GDM1 (cell line): ENCODE data around the gene CDK6.
"Not testable (repeated sequence)": the region's sequence is repeated elsewhere in the genome, so short reads cannot be mapped to it uniquely, and the experiment has no call there.

Experiments used
- DNase-seq: peaks from one replicate; lab custom pipeline; 2025; lab: John Stamatoyannopoulos, UW

CDK6 gene

GRCh38 chr7:92761391-92762097, 74.8 kb downstream of the CDK6 start:
- DNase-seq, result no peak

- DNase-seq, result no peak
These were observed 77.5 kb downstream of the CDK6 start for GRCh38 chr7:92758796-92759431.

GRCh38 chr7:92757311-92757910, 79.0 kb downstream of the CDK6 start:
- not testable (repeated sequence) for DNase-seq

- no peak for DNase-seq
These were observed 80.7 kb downstream of the CDK6 start for GRCh38 chr7:92755680-92756079.

- DNase-seq, result peak; percentile 94
These were observed 81.3 kb downstream of the CDK6 start for GRCh38 chr7:92754919-92755581.

- no peak for DNase-seq
These were observed 82.8 kb downstream of the CDK6 start for GRCh38 chr7:92753614-92754013.

- DNase-seq, result no peak
These were observed 84.2 kb downstream of the CDK6 start for GRCh38 chr7:92751902-92752901.

- DNase-seq, result no peak
These were observed 85.4 kb downstream of the CDK6 start for GRCh38 chr7:92750946-92751345.

GRCh38 chr7:92750447-92750839, 85.9 kb downstream of the CDK6 start:
- no peak for DNase-seq

- DNase-seq, result no peak
These were observed 86.4 kb downstream of the CDK6 start for GRCh38 chr7:92749832-92750446.

- DNase-seq, result no peak
These were observed 87.0 kb downstream of the CDK6 start for GRCh38 chr7:92749327-92749755.

GRCh38 chr7:92748495-92748894, 87.9 kb downstream of the CDK6 start:
- no peak for DNase-seq

- DNase-seq, result no peak
These were observed 89.1 kb downstream of the CDK6 start for GRCh38 chr7:92747041-92747835.

- DNase-seq, result no peak
These were observed 91.1 kb downstream of the CDK6 start for GRCh38 chr7:92745241-92745640.

- DNase-seq, result not testable (repeated sequence)
These were observed 92.2 kb downstream of the CDK6 start for GRCh38 chr7:92744180-92744579.

GRCh38 chr7:92742186-92742585, 94.2 kb downstream of the CDK6 start:
- no peak for DNase-seq

- DNase-seq, result no peak
These were observed 95.7 kb downstream of the CDK6 start for GRCh38 chr7:92740700-92741126.

GRCh38 chr7:92740134-92740533, 96.2 kb downstream of the CDK6 start:
- DNase-seq, result no peak

- DNase-seq, result no peak
These were observed 97.3 kb downstream of the CDK6 start for GRCh38 chr7:92739091-92739490.

GRCh38 chr7:92737706-92738105, 98.7 kb downstream of the CDK6 start:
- no peak for DNase-seq
